ENCODE results near the gene LAMA2. TPM values are rescaled to one million over a fixed set of nuclear protein-coding genes. Genes with fewer than 3 reads are reported as not detected.

Gene LAMA2
- total and polyA plus RNA-seq, 2 of the 8 experiments (the other 6 are each of a cell fraction or from before 2014, with no cell fraction given): 1.3 to 3.8 TPM

- TF ChIP-seq BRCA1 (IDR thresholded peaks at IDR 0.05; ENCODE audit: low read depth, low read length) (no peak), POLR2A (IDR thresholded peaks at IDR 0.05; ENCODE audit: control extremely low read depth in 1 of 2, low read depth in 2 of 2, low read length in 2 of 2) (no peak), SUZ12 (IDR thresholded peaks at IDR 0.05; ENCODE audit: low read length) (no peak), GTF2F1 (IDR thresholded peaks at IDR 0.05; ENCODE audit: borderline replicate concordance, low read depth, low read length) (no peak), SIN3A (conservative IDR thresholded peaks at IDR 0.05 in 1 of 2, IDR thresholded peaks at IDR 0.05 in 1 of 2; ENCODE audit: low read depth in 1 of 2, low read length in 2 of 2) (no peak), EP300 (IDR thresholded peaks at IDR 0.05; ENCODE audit: borderline replicate concordance in 1 of 2, low read depth in 2 of 2, low read length in 2 of 2) (no peak)
These were observed 126.9 kb downstream of the LAMA2 start (continued) for GRCh38 chr6:129009851-129010250.
